Neutrophil (primary cell): ENCODE results near the gene TRMU.
"Not testable (repeated sequence)": the region's sequence is repeated elsewhere in the genome, so short reads cannot be mapped to it uniquely, and the experiment has no call there.

Source experiments
- H3K27ac ChIP-seq: fragments of 200-600 bp; sonication (generic); 2 replicates; pipeline ENCODE4 v1.5.1; 2016; ENCODE audit warnings: mild to moderate bottlenecking, moderate library complexity
- H3K27me3 ChIP-seq: fragments of 200-600 bp; sonication (generic); 2 replicates; pipeline ENCODE4 v1.6.0; 2016; ENCODE audit warnings: mild to moderate bottlenecking
- H3K36me3 ChIP-seq: fragments of 200-600 bp; sonication (generic); 2 replicates; pipeline ENCODE4 v1.5.1; 2017
- H3K4me1 ChIP-seq, 2 experiments: fragments of 200-600 bp in 1 of 2; sonication (generic) in 1 of 2; 1 replicate in 1 of 2; 2 replicates in 1 of 2; pipeline versions ENCODE4 v1.5.1 to v1.6.1; 2013 to 2016; ENCODE audit warnings: low read depth in 1 of 2, low read length in 1 of 2, mild to moderate bottlenecking in 1 of 2, moderate library complexity in 1 of 2; ENCODE audit not compliant: control insufficient read depth in 1 of 2, insufficient read depth in 1 of 2
- H3K4me3 ChIP-seq, 2 experiments: fragments of 200-600 bp in 1 of 2; sonication (generic) in 1 of 2; 1 replicate in 1 of 2; 2 replicates in 1 of 2; pipeline ENCODE4 v1.5.1; 2013 to 2016; ENCODE audit warnings: low read depth in 1 of 2, low read length in 1 of 2, mild to moderate bottlenecking in 1 of 2, moderate library complexity in 1 of 2
- H3K9me3 ChIP-seq: fragments of 200-600 bp; sonication (generic); 2 replicates; pipeline ENCODE4 v1.5.1; 2016
- TF ChIP-seq, protein P1 (sequence below): fragments of 200-600 bp; sonication (generic); IDR thresholded peaks from 2 replicates; pipeline ENCODE4 v1.5.1; 2016; ENCODE audit warnings: antibody characterized with exemption

Gene TRMU

DNA sequence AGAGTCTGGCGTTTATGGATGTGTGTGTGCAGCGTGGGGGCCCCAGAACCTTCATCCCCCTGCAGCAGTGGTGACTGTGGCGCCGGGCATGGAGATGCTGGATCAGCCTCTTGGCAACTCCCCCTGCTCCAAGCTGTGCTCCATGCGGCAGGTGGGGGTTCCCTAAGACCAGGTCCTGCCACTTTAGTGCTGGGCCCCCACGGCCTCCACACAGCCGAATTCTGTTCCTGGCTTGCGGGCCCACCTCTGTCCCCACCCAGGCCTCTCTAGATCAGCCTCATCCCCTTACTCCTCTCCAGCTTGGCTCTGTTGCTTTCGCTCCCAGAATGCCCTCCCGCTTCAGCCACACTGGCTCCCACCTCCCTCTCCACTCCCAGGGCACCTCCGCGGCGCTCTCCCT, 59.6 kb downstream of the TRMU start:
- TF ChIP-seq, protein P1, sequence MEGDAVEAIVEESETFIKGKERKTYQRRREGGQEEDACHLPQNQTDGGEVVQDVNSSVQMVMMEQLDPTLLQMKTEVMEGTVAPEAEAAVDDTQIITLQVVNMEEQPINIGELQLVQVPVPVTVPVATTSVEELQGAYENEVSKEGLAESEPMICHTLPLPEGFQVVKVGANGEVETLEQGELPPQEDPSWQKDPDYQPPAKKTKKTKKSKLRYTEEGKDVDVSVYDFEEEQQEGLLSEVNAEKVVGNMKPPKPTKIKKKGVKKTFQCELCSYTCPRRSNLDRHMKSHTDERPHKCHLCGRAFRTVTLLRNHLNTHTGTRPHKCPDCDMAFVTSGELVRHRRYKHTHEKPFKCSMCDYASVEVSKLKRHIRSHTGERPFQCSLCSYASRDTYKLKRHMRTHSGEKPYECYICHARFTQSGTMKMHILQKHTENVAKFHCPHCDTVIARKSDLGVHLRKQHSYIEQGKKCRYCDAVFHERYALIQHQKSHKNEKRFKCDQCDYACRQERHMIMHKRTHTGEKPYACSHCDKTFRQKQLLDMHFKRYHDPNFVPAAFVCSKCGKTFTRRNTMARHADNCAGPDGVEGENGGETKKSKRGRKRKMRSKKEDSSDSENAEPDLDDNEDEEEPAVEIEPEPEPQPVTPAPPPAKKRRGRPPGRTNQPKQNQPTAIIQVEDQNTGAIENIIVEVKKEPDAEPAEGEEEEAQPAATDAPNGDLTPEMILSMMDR = no peak
- H3K9me3 ChIP-seq = no peaks in the 10 kb centered on the region
- H3K36me3 ChIP-seq = no peaks in the 10 kb centered on the region
- H3K27me3 ChIP-seq = no peaks in the 10 kb centered on the region
- H3K4me3 ChIP-seq = no peak overlapping the region
- H3K4me1 ChIP-seq = no peaks in the 10 kb centered on the region
- no peak overlapping the region for H3K27ac ChIP-seq

DNA sequence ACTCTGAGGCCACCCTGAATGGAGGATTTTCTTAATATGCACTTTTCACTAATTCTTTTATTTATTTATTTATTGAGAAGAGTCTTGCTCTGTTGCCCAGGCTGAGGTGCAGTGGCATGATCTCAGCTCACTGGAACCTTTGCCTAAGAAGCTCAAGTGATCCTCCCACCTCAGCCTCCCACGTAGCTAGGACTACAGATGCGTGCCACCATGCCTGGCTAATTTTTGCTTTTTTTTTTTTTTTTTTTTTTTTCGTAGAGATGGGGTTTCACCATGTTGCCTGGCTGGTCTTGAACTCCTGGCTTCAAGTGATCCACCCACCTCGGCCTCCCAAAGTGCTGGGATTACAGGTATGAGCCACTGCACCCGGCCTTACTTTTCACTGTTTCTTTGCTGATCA, 61.5 kb downstream of the TRMU start:
- not testable (repeated sequence) for H3K4me3 ChIP-seq

DNA sequence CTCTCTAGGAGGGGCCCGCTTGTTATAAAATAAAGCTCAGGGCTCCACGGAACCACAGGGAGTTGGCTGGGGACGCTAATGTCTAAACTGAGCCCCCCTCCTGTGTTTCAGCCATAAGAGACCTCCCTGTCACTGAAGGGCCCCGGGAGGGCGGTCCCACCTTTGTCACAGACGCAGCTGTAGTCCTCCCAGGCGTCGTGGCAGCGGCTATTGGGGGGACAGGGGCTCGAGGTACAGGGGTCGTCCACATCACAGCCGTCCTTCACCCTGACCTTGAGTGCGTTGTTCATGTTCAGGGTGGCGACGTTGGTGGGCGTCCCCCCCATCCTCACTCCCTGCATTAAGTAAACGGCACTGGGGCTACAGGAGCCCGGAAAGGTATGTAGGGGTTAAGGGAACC, 62.0 kb downstream of the TRMU start:
- no peaks in the 10 kb centered on the region for H3K4me1 ChIP-seq
- H3K36me3 ChIP-seq = no peaks in the 10 kb centered on the region
- no peaks in the 10 kb centered on the region for H3K9me3 ChIP-seq
- no peak overlapping the region for H3K4me3 ChIP-seq
- no peak overlapping the region for H3K27ac ChIP-seq
- TF ChIP-seq, protein P1 = no peak
- no peaks in the 10 kb centered on the region for H3K27me3 ChIP-seq

More for the DNA sequence above, 61.5 kb downstream of the TRMU start:
- H3K9me3 ChIP-seq, H3K4me1 ChIP-seq, H3K27me3 ChIP-seq, H3K36me3 ChIP-seq, H3K27ac ChIP-seq: not testable (repeated sequence)

DNA sequence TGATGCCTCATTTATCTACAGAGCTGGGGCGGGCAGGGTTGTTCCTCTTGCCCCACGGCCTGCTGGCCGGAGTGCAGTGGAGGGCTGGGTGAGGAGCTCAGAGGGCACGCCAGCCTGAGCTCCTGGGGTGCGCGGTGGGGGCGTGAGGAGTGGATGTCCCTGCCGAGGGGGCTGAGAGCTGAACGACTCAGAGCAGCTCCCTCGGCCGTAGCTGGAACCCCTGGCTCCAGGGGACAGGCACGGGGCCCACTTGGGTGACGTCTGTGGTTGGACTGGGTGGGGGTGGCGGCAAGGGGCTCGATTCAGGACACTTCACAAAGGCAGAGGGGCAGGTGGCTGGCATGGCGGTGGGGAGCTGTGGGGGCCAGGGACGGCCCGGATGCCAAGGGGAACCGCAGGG, 62.4 kb downstream of the TRMU start:
- Histone ChIP-seq H3K36me3 (no peaks in the 10 kb centered on the region), H3K4me1 (no peaks in the 10 kb centered on the region), H3K9me3 (no peaks in the 10 kb centered on the region), H3K27me3 (no peaks in the 10 kb centered on the region), H3K27ac (no peak overlapping the region), H3K4me3 (no peak overlapping the region)
- TF ChIP-seq, protein P1 = no peak

DNA sequence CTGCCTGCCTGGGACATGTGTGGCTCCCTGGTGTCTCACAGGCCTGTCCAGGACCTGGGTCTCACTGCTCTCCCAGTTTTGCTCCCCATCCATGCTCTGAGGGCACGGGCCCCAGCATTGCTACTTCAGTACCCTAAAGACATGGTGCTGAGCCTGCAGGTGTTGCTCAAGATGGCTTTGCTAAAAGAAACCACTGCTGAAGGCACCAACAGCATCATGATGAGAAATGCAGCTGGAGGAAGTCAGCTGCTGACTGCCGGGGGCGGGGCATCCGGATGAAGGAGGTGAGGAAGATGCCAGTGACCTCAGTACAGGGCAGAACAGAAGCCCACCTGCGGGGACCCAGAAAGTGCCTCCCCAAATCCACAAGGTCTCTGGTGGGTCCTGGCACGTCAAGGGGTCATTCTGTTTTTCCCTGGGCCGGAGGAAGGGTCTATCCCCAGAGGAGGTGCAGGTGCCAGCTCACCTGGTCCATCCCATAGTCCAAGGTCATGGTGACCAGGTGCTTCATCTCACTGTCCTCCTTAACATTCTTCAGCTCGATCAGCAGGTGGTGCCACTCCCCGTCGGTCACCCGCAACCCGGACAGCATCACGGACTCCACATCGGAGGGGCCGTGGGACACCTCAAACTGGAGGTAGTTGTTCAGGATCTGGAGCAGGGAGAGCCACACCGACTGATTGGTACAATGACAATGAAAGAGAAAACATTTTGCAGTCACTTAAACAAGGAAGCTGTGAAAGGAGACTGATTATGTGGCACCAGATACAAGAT, 63.9 kb downstream of the TRMU start:
- no peaks in the 10 kb centered on the region for H3K4me1 ChIP-seq
- H3K27me3 ChIP-seq = no peaks in the 10 kb centered on the region
- TF ChIP-seq, protein P1 = no peak
- no peak overlapping the region for H3K27ac ChIP-seq
- no peaks in the 10 kb centered on the region for H3K9me3 ChIP-seq
- H3K36me3 ChIP-seq = no peaks in the 10 kb centered on the region
- H3K4me3 ChIP-seq = no peak overlapping the region

DNA sequence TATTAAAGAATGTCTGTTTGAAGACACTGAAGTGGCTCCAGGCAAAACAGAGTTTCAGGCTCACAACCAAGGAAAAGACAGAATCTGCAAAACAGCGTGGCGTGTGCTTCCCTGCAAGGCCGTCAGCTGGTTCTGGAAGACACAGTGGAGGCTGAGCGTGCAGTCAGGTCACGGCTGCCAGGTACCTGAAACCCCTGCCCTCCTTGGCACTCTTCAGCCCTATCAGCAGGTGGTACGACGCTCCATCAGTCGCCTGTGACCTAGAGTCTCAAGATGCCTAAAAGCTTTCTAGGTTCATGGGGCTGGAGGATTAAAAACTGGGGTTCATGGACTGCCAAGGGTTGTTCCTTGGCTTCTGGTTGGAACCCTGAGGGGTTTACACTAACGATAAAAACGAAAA, 65.9 kb downstream of the TRMU start:
- Histone ChIP-seq H3K9me3 (no peaks in the 10 kb centered on the region), H3K36me3 (no peaks in the 10 kb centered on the region), H3K4me1 (no peaks in the 10 kb centered on the region), H3K4me3 (no peak overlapping the region), H3K27ac (no peak overlapping the region), H3K27me3 (no peaks in the 10 kb centered on the region)
- TF ChIP-seq, protein P1 = no peak
